Liver (tissue), 9 donors: Measurements from ENCODE around the gene AGTPBP1. TPM values are rescaled to one million over a fixed set of nuclear protein-coding genes. Genes with fewer than 3 reads are reported as not detected.

Experiments used
- DNase-seq: peaks from one replicate; pipeline ENCODE4 v3.0.0-alpha.2; 2017; ENCODE audit warnings: low spot score
- H3K27ac ChIP-seq, 2 donors: one replicate each; pipeline ENCODE4 v1.7.0; 2013; ENCODE audit warnings: inconsistent platforms in 2 of 2, low read length in 2 of 2, control low read depth in 1 of 2, low read depth in 1 of 2, mild to moderate bottlenecking in 1 of 2
- H3K27me3 ChIP-seq, 4 donors: one replicate each; pipeline versions ENCODE4 v1.6.1 to v1.7.0; 2013; ENCODE audit warnings: low read length in 3 of 4, inconsistent platforms in 1 of 4, mild to moderate bottlenecking in 1 of 4, moderate library complexity in 1 of 4; ENCODE audit not compliant: control insufficient read depth in 4 of 4, insufficient read depth in 4 of 4
- H3K36me3 ChIP-seq, 4 donors: one replicate each; pipeline versions ENCODE4 v1.6.1 to v1.7.0; 2013; ENCODE audit warnings: low read length in 3 of 4, mild to moderate bottlenecking in 3 of 4, low read depth in 1 of 4, moderate library complexity in 1 of 4; ENCODE audit not compliant: control insufficient read depth in 4 of 4, insufficient read depth in 3 of 4
- H3K4me1 ChIP-seq, 4 donors: one replicate each; pipeline versions ENCODE4 v1.6.1 to v1.7.0; 2013; ENCODE audit warnings: low read length in 3 of 4, mild to moderate bottlenecking in 3 of 4, moderate library complexity in 1 of 4; ENCODE audit not compliant: control insufficient read depth in 4 of 4, insufficient read depth in 4 of 4
- H3K4me3 ChIP-seq, 3 donors: one replicate each; pipeline versions ENCODE4 v1.6.1 to v1.7.0; 2013; ENCODE audit warnings: low read length in 3 of 3, control low read depth in 1 of 3, low read depth in 1 of 3, mild to moderate bottlenecking in 1 of 3
- H3K9ac ChIP-seq, 2 donors: one replicate each; pipeline ENCODE4 v1.7.0; 2013; ENCODE audit warnings: low read length in 2 of 2, mild to moderate bottlenecking in 2 of 2, moderate library complexity in 2 of 2, control low read depth in 1 of 2, low read depth in 1 of 2
- H3K9me3 ChIP-seq, 4 donors: one replicate each; pipeline versions ENCODE4 v1.6.1 to v1.7.0; 2013; ENCODE audit warnings: low read length in 3 of 4; ENCODE audit not compliant: control insufficient read depth in 4 of 4
- CTCF ChIP-seq: fragments of 150-350 bp; IDR thresholded peaks from 2 replicates; pipeline ENCODE4 v1.5.1; 2017; ENCODE audit warnings: improper control_type of control experiment, low read depth, low read length; ENCODE audit not compliant: missing input control
- EGR1 ChIP-seq, 2 donors: IDR thresholded peaks; 2 replicates each; pipeline ENCODE4 v1.6.1; 2016 to 2018; ENCODE audit warnings: antibody characterized with exemption in 2 of 2, low read depth in 2 of 2
- HNF4G ChIP-seq: IDR thresholded peaks from 2 replicates; pipeline ENCODE4 v1.6.1; 2016; ENCODE audit warnings: antibody characterized with exemption
- MAX ChIP-seq: IDR thresholded peaks from 2 replicates; pipeline ENCODE4 v1.6.1; 2016; ENCODE audit warnings: antibody characterized with exemption
- RXRA ChIP-seq, 2 donors: IDR thresholded peaks; 2 replicates each; pipeline ENCODE4 v1.6.1; 2017 to 2018; ENCODE audit warnings: antibody characterized with exemption in 2 of 2, mild to moderate bottlenecking in 1 of 2
- TAF1 ChIP-seq: conservative IDR thresholded peaks from 2 replicates; pipeline ENCODE4 v1.6.1; 2016; ENCODE audit warnings: antibody characterized with exemption, mild to moderate bottlenecking
- YY1 ChIP-seq: IDR thresholded peaks from 2 replicates; pipeline ENCODE4 v1.6.1; 2016; ENCODE audit warnings: antibody characterized with exemption, mild to moderate bottlenecking
- WGBS: extraction: QIAGEN DNeasy Blood & Tissue Kit; methylation state at CpG from one replicate; pipeline ENCODE4 v1.1.7; 2013; 5-methylcytosine and 5-hydroxymethylcytosine counted together
- polyA plus RNA-seq, 2 donors: library from polyadenylated mRNA; stranded (reverse) in 1 of 2; unstranded in 1 of 2; fragments of 200-250 nt in 1 of 2; fragments of >200 nt in 1 of 2; fragmentation: Nextera tagmentation in 1 of 2; extraction: Ambion mirVana in 1 of 2; gene quantifications; one replicate each; pipeline versions ENCODE4 v1.2.1 to v1.2.3, GENCODE V29; 2013 to 2015
- total RNA-seq, 2 donors: library from RNA; depleted of rRNA; stranded (reverse); fragments of >200 nt; gene quantifications; one replicate each; pipeline ENCODE4 v1.2.3, GENCODE V29; 2014
- TF ChIP-seq, protein P1 (sequence below): IDR thresholded peaks from 2 replicates; pipeline ENCODE4 v1.6.1; 2016; ENCODE audit warnings: antibody characterized with exemption, mild to moderate bottlenecking
- donor health status: healthy.
- donor health status: healthy.
- donor health status: healthy.
- donor health status: healthy.
- donor health status: healthy.

AGTPBP1 gene
- total and polyA plus RNA-seq, 4 donors: 2.1 to 14.4 (median 5.7) TPM

GRCh38 chr9:85743275-85744128 is 1.7 kb upstream of the AGTPBP1 start:
- TF ChIP-seq EGR1 (IDR thresholded peaks at IDR 0.05; ENCODE audit: low read depth in 2 of 2) (no peak), HNF4G (no peak), RXRA (IDR thresholded peaks at IDR 0.05) (no peak), CTCF (no peak), YY1 (no peak), MAX (no peak)
- TF ChIP-seq, protein P1, sequence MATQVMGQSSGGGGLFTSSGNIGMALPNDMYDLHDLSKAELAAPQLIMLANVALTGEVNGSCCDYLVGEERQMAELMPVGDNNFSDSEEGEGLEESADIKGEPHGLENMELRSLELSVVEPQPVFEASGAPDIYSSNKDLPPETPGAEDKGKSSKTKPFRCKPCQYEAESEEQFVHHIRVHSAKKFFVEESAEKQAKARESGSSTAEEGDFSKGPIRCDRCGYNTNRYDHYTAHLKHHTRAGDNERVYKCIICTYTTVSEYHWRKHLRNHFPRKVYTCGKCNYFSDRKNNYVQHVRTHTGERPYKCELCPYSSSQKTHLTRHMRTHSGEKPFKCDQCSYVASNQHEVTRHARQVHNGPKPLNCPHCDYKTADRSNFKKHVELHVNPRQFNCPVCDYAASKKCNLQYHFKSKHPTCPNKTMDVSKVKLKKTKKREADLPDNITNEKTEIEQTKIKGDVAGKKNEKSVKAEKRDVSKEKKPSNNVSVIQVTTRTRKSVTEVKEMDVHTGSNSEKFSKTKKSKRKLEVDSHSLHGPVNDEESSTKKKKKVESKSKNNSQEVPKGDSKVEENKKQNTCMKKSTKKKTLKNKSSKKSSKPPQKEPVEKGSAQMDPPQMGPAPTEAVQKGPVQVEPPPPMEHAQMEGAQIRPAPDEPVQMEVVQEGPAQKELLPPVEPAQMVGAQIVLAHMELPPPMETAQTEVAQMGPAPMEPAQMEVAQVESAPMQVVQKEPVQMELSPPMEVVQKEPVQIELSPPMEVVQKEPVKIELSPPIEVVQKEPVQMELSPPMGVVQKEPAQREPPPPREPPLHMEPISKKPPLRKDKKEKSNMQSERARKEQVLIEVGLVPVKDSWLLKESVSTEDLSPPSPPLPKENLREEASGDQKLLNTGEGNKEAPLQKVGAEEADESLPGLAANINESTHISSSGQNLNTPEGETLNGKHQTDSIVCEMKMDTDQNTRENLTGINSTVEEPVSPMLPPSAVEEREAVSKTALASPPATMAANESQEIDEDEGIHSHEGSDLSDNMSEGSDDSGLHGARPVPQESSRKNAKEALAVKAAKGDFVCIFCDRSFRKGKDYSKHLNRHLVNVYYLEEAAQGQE: no peak
- Histone ChIP-seq H3K9me3 (no peaks in the 10 kb centered on the region), H3K4me1 (peaks cover 3 to 15% (median 4%) of the 10 kb centered on the region in 4 donors), H3K36me3 (no peaks in the 10 kb centered on the region), H3K9ac (no peak overlapping the region), H3K27ac (no peak overlapping the region), H3K4me3 (no peak overlapping the region), H3K27me3 (peaks cover 0 to 2% (median 0%) of the 10 kb centered on the region in 4 donors)
- 59% methylated on average over 14 of the region's 14 CpGs for whole genome bisulfite sequencing
- DNase-seq: no peak

- 5% methylated on average over 4 of the region's 4 CpGs for WGBS
- Histone ChIP-seq H3K4me1 (peaks cover 3 to 15% (median 4%) of the 10 kb centered on the region in 4 donors), H3K9me3 (no peaks in the 10 kb centered on the region), H3K9ac (peak overlapping the region; percentile 71 to 89), H3K4me3 (peak overlapping the region; percentile 64 to 89 (median 88)), H3K27ac (peak overlapping the region; percentile 66 to 81), H3K36me3 (no peaks in the 10 kb centered on the region), H3K27me3 (peaks cover 0 to 2% (median 0%) of the 10 kb centered on the region in 4 donors)
- no peak for DNase-seq
- TF ChIP-seq TAF1 (no peak), CTCF (peak; percentile 0)
Observed at GRCh38 chr9:85742597-85742936, 813 bp upstream of the AGTPBP1 start.
